H9 (cell line): ENCODE results near the gene DENND1A. TPM values are rescaled to one million over a fixed set of nuclear protein-coding genes. Genes with fewer than 3 reads are reported as not detected.

Experiments used
- DNase-seq: peaks from one replicate; pipeline ENCODE4 v3.0.0-alpha.2; 2017
- H2AFZ ChIP-seq: one replicate; pipeline ENCODE4 v1.6.1; 2013; ENCODE audit warnings: mild to moderate bottlenecking, low read length, control low read depth, moderate library complexity
- H2AK5ac ChIP-seq: 2 replicates; pipeline ENCODE4 v1.6.1; 2013; ENCODE audit warnings: low read length, control low read depth, mixed read lengths; ENCODE audit not compliant: insufficient read length
- H2BK120ac ChIP-seq: one replicate; pipeline ENCODE4 v1.6.1; 2013; ENCODE audit warnings: low read depth, mild to moderate bottlenecking, low read length, control low read depth, inconsistent platforms; ENCODE audit not compliant: poor library complexity, severe bottlenecking
- H2BK12ac ChIP-seq: 2 replicates; pipeline ENCODE4 v1.6.1; 2013; ENCODE audit warnings: low read length, control low read depth, mixed read lengths, low read depth; ENCODE audit not compliant: insufficient read length
- H2BK15ac ChIP-seq: 2 replicates; pipeline ENCODE4 v1.6.1; 2013; ENCODE audit warnings: low read depth, low read length, control low read depth
- H2BK20ac ChIP-seq: one replicate; pipeline ENCODE4 v1.6.1; 2013; ENCODE audit warnings: low read depth, mild to moderate bottlenecking, low read length, control low read depth, inconsistent platforms; ENCODE audit not compliant: poor library complexity, severe bottlenecking
- H2BK5ac ChIP-seq: 2 replicates; pipeline ENCODE4 v1.6.1; 2013; ENCODE audit warnings: low read length, control low read depth, mixed read lengths; ENCODE audit not compliant: insufficient read length
- H3K14ac ChIP-seq: 2 replicates; pipeline ENCODE4 v1.6.1; 2013; ENCODE audit warnings: low read length, control low read depth; ENCODE audit not compliant: insufficient read depth
- H3K18ac ChIP-seq: 2 replicates; pipeline ENCODE4 v1.6.1; 2013; ENCODE audit warnings: low read depth, mild to moderate bottlenecking, mixed read lengths, low read length, control low read depth; ENCODE audit not compliant: insufficient read length
- H3K23ac ChIP-seq: 2 replicates; pipeline ENCODE4 v1.6.1; 2013; ENCODE audit warnings: low read length, control low read depth, mixed read lengths, low read depth; ENCODE audit not compliant: insufficient read length
- H3K23me2 ChIP-seq: 2 replicates; pipeline ENCODE4 v1.6.1; 2013; ENCODE audit warnings: low read depth, mild to moderate bottlenecking, mixed read lengths, low read length, control low read depth; ENCODE audit not compliant: insufficient read length, poor library complexity, severe bottlenecking
- H3K27ac ChIP-seq: 2 replicates; pipeline ENCODE4 v1.5.1; 2013; ENCODE audit warnings: low read length, control low read depth, mixed read lengths, low read depth; ENCODE audit not compliant: insufficient read length
- H3K27me3 ChIP-seq: 2 replicates; pipeline ENCODE4 v1.6.1; 2013; ENCODE audit warnings: low read length, control low read depth, inconsistent platforms; ENCODE audit not compliant: insufficient read depth
- H3K4ac ChIP-seq: 2 replicates; pipeline ENCODE4 v1.6.1; 2013; ENCODE audit warnings: low read depth, mild to moderate bottlenecking, control low read depth, inconsistent platforms, low read length, moderate library complexity
- H3K4me1 ChIP-seq: 2 replicates; pipeline ENCODE4 v1.6.1; 2013; ENCODE audit warnings: low read length, control low read depth, inconsistent platforms; ENCODE audit not compliant: insufficient read depth
- H3K4me2 ChIP-seq: 2 replicates; pipeline ENCODE4 v1.6.1; 2013; ENCODE audit warnings: low read length, control low read depth, mixed read lengths; ENCODE audit not compliant: insufficient read length, insufficient read depth
- H3K56ac ChIP-seq: 2 replicates; pipeline ENCODE4 v1.6.1; 2013; ENCODE audit warnings: low read depth, mild to moderate bottlenecking, mixed read lengths, low read length, control low read depth; ENCODE audit not compliant: insufficient read length
- H3K79me1 ChIP-seq: 2 replicates; pipeline ENCODE4 v1.6.1; 2013; ENCODE audit warnings: low read depth, mild to moderate bottlenecking, moderate library complexity, low read length, control low read depth, inconsistent platforms; ENCODE audit not compliant: insufficient read depth, poor library complexity, severe bottlenecking
- H3K79me2 ChIP-seq: 2 replicates; pipeline ENCODE4 v1.6.1; 2013; ENCODE audit warnings: low read length, control low read depth, inconsistent platforms; ENCODE audit not compliant: insufficient read depth
- H3K9ac ChIP-seq: 2 replicates; pipeline ENCODE4 v1.6.1; 2013; ENCODE audit warnings: low read length, control low read depth, mixed read lengths; ENCODE audit not compliant: insufficient read length; ENCODE audit errors: extremely low read depth
- H3K9me3 ChIP-seq: one replicate; pipeline ENCODE4 v1.6.1; 2013; ENCODE audit warnings: low read depth, low read length, inconsistent platforms; ENCODE audit not compliant: control insufficient read depth
- H3T11ph ChIP-seq: one replicate; pipeline ENCODE4 v1.6.1; 2013; ENCODE audit warnings: mild to moderate bottlenecking, low read length, control low read depth, inconsistent platforms
- H4K20me1 ChIP-seq: one replicate; pipeline ENCODE4 v1.6.1; 2013; ENCODE audit not compliant: control insufficient read depth, insufficient read length, insufficient read depth
- H4K5ac ChIP-seq: 2 replicates; pipeline ENCODE4 v1.6.1; 2013; ENCODE audit warnings: low read depth, mild to moderate bottlenecking, mixed read lengths, low read length, control low read depth; ENCODE audit not compliant: insufficient read length
- H4K8ac ChIP-seq: replicated peaks from 2 replicates; pipeline ENCODE4 v1.6.1; 2013; ENCODE audit warnings: low read length, control low read depth, mixed read lengths, low read depth; ENCODE audit not compliant: insufficient read length
- H4K91ac ChIP-seq: 2 replicates; pipeline ENCODE4 v1.6.1; 2013; ENCODE audit warnings: low read depth, mild to moderate bottlenecking, moderate library complexity, mixed read lengths, low read length, control low read depth; ENCODE audit not compliant: insufficient read length
- H3K27ac Mint-ChIP-seq, 3 experiments: 2 replicates in 2 of 3; 3 replicates in 1 of 3; pipeline ENCODE4 v1.8.0; 2020 to 2021; ENCODE audit warnings: mixed read lengths in 3 of 3, mild to moderate bottlenecking in 1 of 3, moderate library complexity in 1 of 3
- H3K27me3 Mint-ChIP-seq: 2 replicates; pipeline ENCODE4 v1.8.0; 2021; ENCODE audit warnings: low read depth, mild to moderate bottlenecking, moderate library complexity, mixed read lengths
- H3K36me3 Mint-ChIP-seq, 3 experiments: 2 replicates in 2 of 3; 3 replicates in 1 of 3; pipeline ENCODE4 v1.8.0; 2020 to 2021; ENCODE audit warnings: low read depth in 3 of 3, mixed read lengths in 3 of 3; ENCODE audit not compliant: insufficient read depth in 1 of 3
- H3K4me1 Mint-ChIP-seq, 2 experiments: 2 replicates each; pipeline ENCODE4 v1.8.0; 2020; ENCODE audit warnings: mixed read lengths in 2 of 2
- H3K4me3 Mint-ChIP-seq, 2 experiments: 2 replicates in 1 of 2; 3 replicates in 1 of 2; pipeline ENCODE4 v1.8.0; 2020 to 2021; ENCODE audit warnings: mild to moderate bottlenecking in 2 of 2, mixed read lengths in 2 of 2, moderate library complexity in 1 of 2
- H3K9me3 Mint-ChIP-seq, 2 experiments: 2 replicates in 1 of 2; 3 replicates in 1 of 2; pipeline ENCODE4 v1.8.0; 2020; ENCODE audit warnings: mild to moderate bottlenecking in 2 of 2, mixed read lengths in 2 of 2, moderate library complexity in 1 of 2
- WGBS: extraction: QIAGEN DNeasy Blood & Tissue Kit; methylation state at CpG from one replicate; pipeline ENCODE4 v1.1.7; 2013; ENCODE audit warnings: missing lambda C conversion rate, low lambda C conversion rate, mixed read lengths; ENCODE audit not compliant: insufficient read length; ENCODE audit errors: extremely low coverage; 5-methylcytosine and 5-hydroxymethylcytosine counted together
- total RNA-seq: library from RNA; stranded (reverse); gene quantifications from 2 replicates; pipeline ENCODE4 v1.2.1, GENCODE V29; 2021
- TF ChIP-seq, protein P1 (sequence below): fragments of 200-600 bp; sonication (generic); conservative IDR thresholded peaks from 3 replicates; pipeline ENCODE4 v1.8.0; 2021; ENCODE audit warnings: antibody characterized with exemption, mild to moderate bottlenecking

Gene DENND1A
- total RNA-seq, 1 experiment from 2014 or later = 20.4 TPM

DNA sequence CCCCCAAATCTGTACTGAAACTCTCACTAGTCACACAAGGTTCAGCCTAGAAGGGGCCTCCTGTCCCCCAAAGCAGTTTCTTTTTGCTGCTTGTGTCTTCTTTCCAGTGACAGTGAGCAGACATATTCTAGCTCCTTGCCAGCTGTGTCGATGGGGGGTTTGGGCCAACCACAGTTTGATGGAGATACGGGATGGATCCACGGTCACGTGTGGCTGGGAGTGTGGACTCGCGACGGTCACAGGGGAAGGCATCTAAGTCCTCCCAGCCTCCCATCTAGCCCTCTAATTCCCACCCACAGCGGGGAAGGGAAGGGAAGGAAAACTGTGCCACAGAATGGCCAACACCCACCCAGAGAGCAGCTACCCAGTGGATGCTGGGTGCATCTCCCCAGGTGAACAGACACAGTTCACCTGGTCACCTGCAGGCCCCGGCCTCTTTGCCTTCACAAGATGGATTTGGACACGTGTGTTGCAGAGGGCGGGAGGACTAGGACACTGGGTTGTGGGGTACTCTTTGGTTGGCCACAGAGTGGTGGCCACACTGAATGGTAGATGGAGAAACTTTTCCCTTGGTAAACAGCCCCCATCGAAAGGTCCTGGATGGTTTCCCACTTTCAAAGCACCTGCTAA, 519.5 kb downstream of the DENND1A start:
- Histone ChIP-seq H3K27me3 (no peaks in the 10 kb centered on the region), H3K4me2 (no peak overlapping the region), H3K9ac (no peak overlapping the region), H3K4ac (no peak overlapping the region), H3T11ph (no peak overlapping the region), H4K8ac (no peak overlapping the region), H3K23ac (no peak overlapping the region), H2BK20ac (no peak overlapping the region), H2BK12ac (no peak overlapping the region), H3K18ac (no peak overlapping the region), H3K9me3 (no peaks in the 10 kb centered on the region), H2AK5ac (no peak overlapping the region), H4K91ac (no peak overlapping the region), H3K79me2 (no peaks in the 10 kb centered on the region), H4K5ac (no peak overlapping the region), H3K23me2 (no peaks in the 10 kb centered on the region), H3K14ac (no peak overlapping the region), H2BK5ac (no peak overlapping the region), H2BK15ac (no peak overlapping the region), H3K79me1 (no peaks in the 10 kb centered on the region), H4K20me1 (no peaks in the 10 kb centered on the region), H3K27ac (no peak overlapping the region), H2BK120ac (no peak overlapping the region), H2AFZ (no peak overlapping the region), H3K4me1 (peaks cover 4% of the 10 kb centered on the region; the same call in 1 of the 2 replicates), H3K56ac (no peak overlapping the region)
- WGBS = no CpG with 5 or more reads among the region's 12 CpGs
- no peak overlapping the region for H3K4me3 Mint-ChIP-seq
- TF ChIP-seq, protein P1, sequence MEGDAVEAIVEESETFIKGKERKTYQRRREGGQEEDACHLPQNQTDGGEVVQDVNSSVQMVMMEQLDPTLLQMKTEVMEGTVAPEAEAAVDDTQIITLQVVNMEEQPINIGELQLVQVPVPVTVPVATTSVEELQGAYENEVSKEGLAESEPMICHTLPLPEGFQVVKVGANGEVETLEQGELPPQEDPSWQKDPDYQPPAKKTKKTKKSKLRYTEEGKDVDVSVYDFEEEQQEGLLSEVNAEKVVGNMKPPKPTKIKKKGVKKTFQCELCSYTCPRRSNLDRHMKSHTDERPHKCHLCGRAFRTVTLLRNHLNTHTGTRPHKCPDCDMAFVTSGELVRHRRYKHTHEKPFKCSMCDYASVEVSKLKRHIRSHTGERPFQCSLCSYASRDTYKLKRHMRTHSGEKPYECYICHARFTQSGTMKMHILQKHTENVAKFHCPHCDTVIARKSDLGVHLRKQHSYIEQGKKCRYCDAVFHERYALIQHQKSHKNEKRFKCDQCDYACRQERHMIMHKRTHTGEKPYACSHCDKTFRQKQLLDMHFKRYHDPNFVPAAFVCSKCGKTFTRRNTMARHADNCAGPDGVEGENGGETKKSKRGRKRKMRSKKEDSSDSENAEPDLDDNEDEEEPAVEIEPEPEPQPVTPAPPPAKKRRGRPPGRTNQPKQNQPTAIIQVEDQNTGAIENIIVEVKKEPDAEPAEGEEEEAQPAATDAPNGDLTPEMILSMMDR = no peak
- no peaks in the 10 kb centered on the region; a peak in 2 of 7 replicates for H3K36me3 Mint-ChIP-seq
- H3K4me1 Mint-ChIP-seq = peaks cover 29 to 48% of the 10 kb centered on the region in 2 experiments
- no peaks in the 10 kb centered on the region; a peak in 1 of 5 replicates for H3K9me3 Mint-ChIP-seq
- H3K27me3 Mint-ChIP-seq = no peaks in the 10 kb centered on the region; the same call in 1 of the 2 replicates
- no peak overlapping the region for H3K27ac Mint-ChIP-seq
- no peak for DNase-seq
